Sigmoid colon (tissue), 7 donors: ENCODE results near the gene GALNT6. TPM values are rescaled to one million over a fixed set of nuclear protein-coding genes. Genes with fewer than 3 reads are reported as not detected.

Source experiments
- DNase-seq: peaks from one replicate; pipeline ENCODE4 v3.0.0-alpha.2; 2019
- H3K27ac ChIP-seq, 4 donors: fragments of 200-600 bp; sonication (generic); one replicate each; pipeline ENCODE4 v1.5.1; 2016 to 2019; ENCODE audit warnings: mild to moderate bottlenecking in 1 of 4
- H3K27me3 ChIP-seq, 3 donors: fragments of 200-600 bp; sonication (generic); one replicate each; pipeline ENCODE4 v1.5.1; 2019; ENCODE audit warnings: mild to moderate bottlenecking in 1 of 3
- H3K36me3 ChIP-seq, 4 donors: fragments of 200-600 bp; sonication (generic); one replicate each; pipeline ENCODE4 v1.5.1; 2016 to 2019
- H3K4me1 ChIP-seq, 4 donors: fragments of 200-600 bp; sonication (generic); one replicate each; pipeline ENCODE4 v1.5.1; 2017 to 2019
- H3K4me3 ChIP-seq, 4 donors: fragments of 200-600 bp; sonication (generic); one replicate each; pipeline ENCODE4 v1.5.1; 2017 to 2019; ENCODE audit warnings: mild to moderate bottlenecking in 2 of 4, moderate library complexity in 1 of 4
- H3K9me3 ChIP-seq, 4 donors: fragments of 200-600 bp in 3 of 4; sonication (generic) in 3 of 4; one replicate each; pipeline versions ENCODE4 v1.5.1 to v1.6.1; 2013 to 2019
- CTCF ChIP-seq, 4 experiments: fragments of 450-650 bp in 3 of 4; fragments of 200-600 bp in 1 of 4; IDR thresholded peaks; one replicate each; pipeline ENCODE4 v1.5.1; 2016 to 2019; ENCODE audit warnings: antibody characterized with exemption in 4 of 4, mild to moderate bottlenecking in 3 of 4, moderate library complexity in 2 of 4
- EP300 ChIP-seq, 4 donors: sonication (generic); formaldehyde crosslinking; IDR thresholded peaks; one replicate each; pipeline ENCODE4 v1.6.1; 2017; ENCODE audit warnings: antibody characterized with exemption in 4 of 4
- POLR2A ChIP-seq, 2 donors: fragments of 450-650 bp; IDR thresholded peaks; one replicate each; pipeline ENCODE4 v1.6.1; 2016; ENCODE audit warnings: antibody characterized with exemption in 2 of 2, mild to moderate bottlenecking in 2 of 2, moderate library complexity in 2 of 2
- POLR2AphosphoS5 ChIP-seq, 4 donors: sonication (generic); formaldehyde crosslinking; IDR thresholded peaks; one replicate each; pipeline ENCODE4 v1.6.1; 2017; ENCODE audit warnings: antibody characterized with exemption in 4 of 4
- WGBS, 2 donors: extraction: QIAGEN DNeasy Blood & Tissue Kit; methylation state at CpG; one replicate each; pipeline ENCODE4 v1.1.7; 2013; 5-methylcytosine and 5-hydroxymethylcytosine counted together
- intact Hi-C: fragments of 100-400 bp; cut with DNase I; formaldehyde crosslinking; loops from one replicate; pipeline ENCODE4 v1.15.1; 2023
- polyA plus RNA-seq, 3 donors: library from polyadenylated mRNA; stranded (reverse); fragments of 200-250 nt; gene quantifications; one replicate each; pipeline ENCODE4 v1.2.3, GENCODE V29; 2013
- total RNA-seq, 4 donors: library from RNA; depleted of rRNA; stranded (reverse); fragments of >200 nt; gene quantifications; one replicate each; pipeline ENCODE4 v1.1.0, GENCODE V29; 2016
- donor health status: healthy with polysubstance abuse.
- donor health status: Bipolar disorder and iron deficiency.
- donor health status: healthy.

GALNT6 gene
- total and polyA plus RNA-seq, 7 donors = 1.6 to 10.6 (median 6.6) TPM

- H3K4me3 ChIP-seq = no peak overlapping the region
- no peak for DNase-seq
- H3K27ac ChIP-seq = no peak overlapping the region
- H3K36me3 ChIP-seq = no peaks in the 10 kb centered on the region
- 19 to 66% methylated on average over 14 of the region's 14 CpGs for WGBS, 2 donors
- no peaks in the 10 kb centered on the region for H3K9me3 ChIP-seq
- intact Hi-C loops = no loop called here
- H3K27me3 ChIP-seq = peaks cover 0 to 22% (median 7%) of the 10 kb centered on the region in 3 donors
- TF ChIP-seq POLR2A (IDR thresholded peaks at IDR 0.05) (no peak), POLR2AphosphoS5 (IDR thresholded peaks at IDR 0.05) (no peak), CTCF (IDR thresholded peaks at IDR 0.05) (no peak), EP300 (IDR thresholded peaks at IDR 0.05) (no peak)
- H3K4me1 ChIP-seq = no peaks in the 10 kb centered on the region
These were observed 9.8 kb upstream of the GALNT6 start for GRCh38 chr12:51401020-51401419.

DNA sequence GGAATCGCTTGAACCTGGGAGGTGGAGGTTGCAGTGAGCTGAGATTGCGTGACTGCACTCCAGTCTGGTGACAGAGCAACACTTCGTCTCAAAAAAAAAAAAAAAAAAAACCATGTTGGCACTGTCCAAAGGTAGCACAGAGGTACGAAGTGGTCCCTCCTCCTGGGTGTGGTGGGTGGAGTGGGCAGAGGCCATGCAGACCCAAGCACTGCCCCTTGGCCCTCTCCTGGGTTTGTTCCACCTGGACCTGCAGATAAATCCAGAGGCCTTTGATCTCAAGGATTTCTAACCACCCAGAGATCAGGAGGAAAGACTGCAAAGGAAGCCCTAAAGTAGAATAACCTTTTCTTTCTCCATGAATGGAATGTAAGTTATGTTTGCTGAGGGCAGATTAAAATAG lies 8.7 kb upstream of the GALNT6 start:
- peaks cover 0 to 22% (median 7%) of the 10 kb centered on the region in 3 donors for H3K27me3 ChIP-seq
- H3K36me3 ChIP-seq = no peaks in the 10 kb centered on the region
- no peak overlapping the region for H3K27ac ChIP-seq
- intact Hi-C loops = no loop called here
- no peaks in the 10 kb centered on the region for H3K4me1 ChIP-seq
- TF ChIP-seq POLR2AphosphoS5 (IDR thresholded peaks at IDR 0.05) (no peak), POLR2A (IDR thresholded peaks at IDR 0.05) (no peak), CTCF (IDR thresholded peaks at IDR 0.05) (no peak), EP300 (IDR thresholded peaks at IDR 0.05) (no peak)
- no peaks in the 10 kb centered on the region for H3K9me3 ChIP-seq
- 22 to 55% methylated on average over 4 of the region's 4 CpGs for WGBS, 2 donors
- DNase-seq = no peak
- H3K4me3 ChIP-seq = no peak overlapping the region

DNA sequence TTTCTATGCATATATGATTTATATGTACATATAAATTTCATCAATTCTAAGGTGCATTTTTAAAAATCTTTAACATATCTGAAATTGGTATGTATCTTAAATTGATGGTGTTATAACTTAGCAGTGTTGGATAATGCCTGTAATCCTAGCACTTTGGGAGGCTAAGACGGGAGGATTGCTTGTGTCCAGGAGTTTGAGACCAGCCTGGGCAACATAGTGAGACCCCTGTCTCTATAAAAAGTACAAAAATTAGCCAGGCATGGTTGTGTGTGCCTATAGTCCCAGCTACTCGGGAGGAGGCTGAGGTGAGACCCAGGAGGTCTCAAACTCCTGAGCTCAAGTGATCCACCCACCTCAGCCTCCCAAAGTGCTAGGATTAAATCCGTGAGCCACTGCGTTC lies 6.5 kb upstream of the GALNT6 start:
- H3K4me1 ChIP-seq = no peaks in the 10 kb centered on the region
- no peak overlapping the region for H3K4me3 ChIP-seq
- no peaks in the 10 kb centered on the region for H3K36me3 ChIP-seq
- no peak overlapping the region for H3K27ac ChIP-seq
- DNase-seq = no peak
- H3K27me3 ChIP-seq = peaks cover 3 to 29% (median 7%) of the 10 kb centered on the region in 3 donors
- no peaks in the 10 kb centered on the region for H3K9me3 ChIP-seq
- WGBS, 2 donors = 33 to 64% methylated on average over 4 of the region's 4 CpGs
- TF ChIP-seq CTCF (IDR thresholded peaks at IDR 0.05) (no peak), POLR2AphosphoS5 (IDR thresholded peaks at IDR 0.05) (no peak), EP300 (IDR thresholded peaks at IDR 0.05) (no peak), POLR2A (IDR thresholded peaks at IDR 0.05) (no peak)
- intact Hi-C loops = no loop called here

GRCh38 chr12:51395283-51396230 lies 4.4 kb upstream of the GALNT6 start:
- intact Hi-C loops = no loop called here
- Histone ChIP-seq H3K4me1 (peaks cover 0 to 17% (median 14%) of the 10 kb centered on the region in 4 donors), H3K27ac (no peak overlapping the region), H3K4me3 (no peak overlapping the region), H3K9me3 (no peaks in the 10 kb centered on the region), H3K36me3 (no peaks in the 10 kb centered on the region), H3K27me3 (peaks cover 15 to 40% (median 16%) of the 10 kb centered on the region in 3 donors)
- no peak for DNase-seq
- 48 to 61% methylated on average over 8 of the region's 8 CpGs for WGBS, 2 donors
- TF ChIP-seq EP300 (IDR thresholded peaks at IDR 0.05) = no peak
- no peak for TF ChIP-seq CTCF (IDR thresholded peaks at IDR 0.05)
- TF ChIP-seq POLR2AphosphoS5 (IDR thresholded peaks at IDR 0.05) = no peak
- no peak for TF ChIP-seq POLR2A (IDR thresholded peaks at IDR 0.05)
